H1 (cell line): ENCODE measurements around the gene GAGE12J. TPM values are rescaled to one million over a fixed set of nuclear protein-coding genes. Genes with fewer than 3 reads are reported as not detected.

Experiments used
- CTCF ChIA-PET: fragments of 300-600 bp; sonication (Branson Sonifier 250); formaldehyde crosslinking; loops from one replicate; lab custom pipeline; 2021; ENCODE audit not compliant: partially characterized antibody; lab: Charles Lee
- POLR2A ChIA-PET: fragments of 300-600 bp; sonication (Branson Sonifier 250); formaldehyde crosslinking; loops from one replicate; lab custom pipeline; 2021; ENCODE audit warnings: inconsistent platforms; ENCODE audit not compliant: partially characterized antibody; lab: Charles Lee
- DNase-seq, 2 experiments: peaks; one replicate each; pipeline versions ENCODE4 v3.0.0 to v3.0.0-alpha.2; 2010 to 2022; ENCODE audit warnings: low spot score in 2 of 2, low read depth in 1 of 2, mixed read lengths in 1 of 2
- FAIRE-seq: peaks from 2 replicates; lab custom pipeline; 2011; peaks lifted over from hg19 to GRCh38; lab: Jason Lieb, UNC
- H2AFZ ChIP-seq: 2 replicates; pipeline ENCODE4 v1.8.1; 2012; ENCODE audit warnings: low read length, inconsistent platforms
- H2AK5ac ChIP-seq: 2 replicates; pipeline ENCODE4 v1.6.1; 2013; ENCODE audit warnings: low read depth, low read length
- H2BK120ac ChIP-seq: replicated peaks from 2 replicates; pipeline ENCODE3; 2013; ENCODE audit warnings: low read depth, low read length, inconsistent platforms
- H2BK12ac ChIP-seq: 2 replicates; pipeline ENCODE4 v1.6.1; 2013; ENCODE audit warnings: low read depth, low read length
- H2BK15ac ChIP-seq: 2 replicates; pipeline ENCODE4 v1.6.1; 2013; ENCODE audit warnings: low read length
- H2BK20ac ChIP-seq: 2 replicates; pipeline ENCODE4 v1.6.1; 2013; ENCODE audit warnings: low read length
- H2BK5ac ChIP-seq: 2 replicates; pipeline ENCODE4 v1.6.1; 2013; ENCODE audit warnings: low read depth, low read length
- H3K14ac ChIP-seq: 2 replicates; pipeline ENCODE4 v1.6.1; 2013; ENCODE audit warnings: inconsistent platforms; ENCODE audit not compliant: insufficient read length
- H3K18ac ChIP-seq: 2 replicates; pipeline ENCODE4 v1.6.1; 2013; ENCODE audit warnings: low read length; ENCODE audit errors: extremely low read depth
- H3K23ac ChIP-seq: 2 replicates; pipeline ENCODE4 v1.6.1; 2013; ENCODE audit warnings: inconsistent platforms; ENCODE audit not compliant: insufficient read length
- H3K23me2 ChIP-seq: 2 replicates; pipeline ENCODE4 v1.6.1; 2013; ENCODE audit warnings: low read depth, low read length
- H3K27ac ChIP-seq: 2 replicates; pipeline ENCODE4 v1.6.1; 2011; ENCODE audit warnings: low read depth, low read length, inconsistent platforms
- H3K27me3 ChIP-seq, 4 experiments: replicated peaks in 1 of 4; 1 replicate in 1 of 4; 2 replicates in 3 of 4; pipeline versions ENCODE4 v1.6.1 to v1.8.1; 2011 to 2013; ENCODE audit warnings: low read length in 3 of 4, mild to moderate bottlenecking in 3 of 4, inconsistent platforms in 2 of 4, mixed read lengths in 2 of 4, moderate library complexity in 1 of 4; ENCODE audit not compliant: control insufficient read depth in 3 of 4, insufficient read depth in 3 of 4; ENCODE audit errors: extremely low read depth in 1 of 4
- H3K36me3 ChIP-seq, 4 experiments: 2 replicates each; pipeline versions ENCODE4 v1.6.1 to v1.8.1; 2011 to 2013; ENCODE audit warnings: mild to moderate bottlenecking in 4 of 4, low read length in 3 of 4, moderate library complexity in 2 of 4, control low read depth in 1 of 4, inconsistent platforms in 1 of 4; ENCODE audit not compliant: insufficient read depth in 4 of 4, control insufficient read depth in 2 of 4
- H3K4ac ChIP-seq: replicated peaks from 2 replicates; pipeline ENCODE3; 2013; ENCODE audit warnings: low read length, low read depth, mixed read lengths, inconsistent platforms; ENCODE audit not compliant: insufficient read length
- H3K4me1 ChIP-seq, 4 experiments: replicated peaks in 1 of 4; 1 replicate in 1 of 4; 2 replicates in 3 of 4; pipeline versions ENCODE4 v1.6.1 to v1.8.1; 2011 to 2013; ENCODE audit warnings: low read length in 3 of 4, inconsistent platforms in 2 of 4, mixed read lengths in 1 of 4; ENCODE audit not compliant: insufficient read depth in 4 of 4, control insufficient read depth in 3 of 4
- H3K4me2 ChIP-seq, 2 experiments: 2 replicates each; pipeline versions ENCODE4 v1.6.1 to v1.8.1; 2011 to 2013; ENCODE audit warnings: low read depth in 2 of 2, low read length in 2 of 2, control low read depth in 1 of 2, inconsistent platforms in 1 of 2, mild to moderate bottlenecking in 1 of 2; ENCODE audit not compliant: insufficient read depth in 1 of 2
- H3K4me3 ChIP-seq, 4 experiments: fragments of 200-600, 300-600 bp in 1 of 4; sonication (generic), shearing (Covaris generic), sonication (Bioruptor Twin) in 1 of 4; 2 replicates each; pipeline versions ENCODE4 v1.5.1 to v1.8.1; 2011 to 2016; ENCODE audit warnings: low read length in 4 of 4, low read depth in 3 of 4, control low read depth in 2 of 4, inconsistent platforms in 2 of 4, mild to moderate bottlenecking in 2 of 4, mixed read lengths in 1 of 4, moderate library complexity in 1 of 4; ENCODE audit not compliant: insufficient read depth in 2 of 4; ENCODE audit errors: extremely low read depth in 1 of 4
- H3K56ac ChIP-seq: replicated peaks from 2 replicates; pipeline ENCODE3; 2013; ENCODE audit warnings: low read depth, mild to moderate bottlenecking, mixed read lengths, low read length, inconsistent platforms; ENCODE audit not compliant: insufficient read length
- H3K79me1 ChIP-seq: 2 replicates; pipeline ENCODE4 v1.6.1; 2013; ENCODE audit warnings: low read depth, low read length, control low read depth
- H3K79me2 ChIP-seq, 2 experiments: 2 replicates each; pipeline versions ENCODE4 v1.6.1 to v1.8.1; 2012 to 2013; ENCODE audit warnings: low read length in 2 of 2, mild to moderate bottlenecking in 2 of 2, inconsistent platforms in 1 of 2; ENCODE audit not compliant: insufficient read depth in 2 of 2, control insufficient read depth in 1 of 2
- H3K9ac ChIP-seq, 4 experiments: replicated peaks in 1 of 4; 1 replicate in 1 of 4; 2 replicates in 3 of 4; pipeline versions ENCODE4 v1.6.1 to v1.8.1; 2011 to 2013; ENCODE audit warnings: low read depth in 3 of 4, low read length in 3 of 4, control low read depth in 2 of 4, mild to moderate bottlenecking in 2 of 4, moderate library complexity in 2 of 4, inconsistent platforms in 1 of 4; ENCODE audit errors: extremely low read depth in 1 of 4
- H3K9me3 ChIP-seq, 2 experiments: 2 replicates each; pipeline versions ENCODE4 v1.6.1 to v1.8.1; 2012 to 2013; ENCODE audit warnings: mild to moderate bottlenecking in 2 of 2, moderate library complexity in 2 of 2, control low read depth in 1 of 2, inconsistent platforms in 1 of 2, low read depth in 1 of 2, low read length in 1 of 2, mixed read lengths in 1 of 2; ENCODE audit not compliant: insufficient read depth in 2 of 2
- H4K20me1 ChIP-seq, 2 experiments: replicated peaks in 1 of 2; 2 replicates each; pipeline versions ENCODE3 to v1.8.1; 2011 to 2013; ENCODE audit warnings: inconsistent platforms in 2 of 2, low read length in 2 of 2, mild to moderate bottlenecking in 1 of 2; ENCODE audit not compliant: insufficient read depth in 2 of 2, control insufficient read depth in 1 of 2
- H4K5ac ChIP-seq: 2 replicates; pipeline ENCODE4 v1.6.1; 2013; ENCODE audit warnings: low read length, low read depth, mixed read lengths, inconsistent platforms; ENCODE audit not compliant: insufficient read length
- H4K8ac ChIP-seq: 2 replicates; pipeline ENCODE4 v1.8.0; 2013; ENCODE audit warnings: mild to moderate bottlenecking, moderate library complexity, low read length, inconsistent platforms; ENCODE audit not compliant: insufficient read depth; ENCODE audit errors: extremely low read depth
- H4K91ac ChIP-seq: replicated peaks from 2 replicates; pipeline ENCODE3; 2013; ENCODE audit warnings: low read length, mixed read lengths, inconsistent platforms; ENCODE audit not compliant: insufficient read length
- BRCA1 ChIP-seq: IDR thresholded peaks from 2 replicates; pipeline ENCODE4 v1.6.1; 2012; ENCODE audit warnings: low read depth, low read length, improper control_type of control experiment
- CREB1 ChIP-seq: IDR thresholded peaks from 2 replicates; pipeline ENCODE4 v1.6.1; 2012; ENCODE audit warnings: inconsistent platforms
- EZH2 ChIP-seq: fragments of 200-600 bp; sonication (generic); IDR thresholded peaks from 2 replicates; pipeline ENCODE4 v1.7.1; 2012; ENCODE audit warnings: low read depth, mild to moderate bottlenecking, moderate library complexity, low read length, inconsistent platforms; ENCODE audit not compliant: severe bottlenecking
- KDM4A ChIP-seq: IDR thresholded peaks from one replicate; pipeline ENCODE4 v1.7.1; 2012; ENCODE audit warnings: low read depth, mild to moderate bottlenecking, moderate library complexity, low read length, inconsistent platforms; ENCODE audit not compliant: severe bottlenecking
- MAFK ChIP-seq: IDR thresholded peaks from 2 replicates; pipeline ENCODE4 v1.6.1; 2012; ENCODE audit warnings: low read depth, mild to moderate bottlenecking, improper control_type of control experiment, low read length
- POU5F1 ChIP-seq: IDR thresholded peaks from 2 replicates; pipeline ENCODE4 v1.6.1; 2011; ENCODE audit warnings: low read depth, mild to moderate bottlenecking, low read length, moderate library complexity
- RAD21 ChIP-seq, 2 experiments: IDR thresholded peaks in 1 of 2; conservative IDR thresholded peaks in 1 of 2; 2 replicates each; pipeline ENCODE4 v1.6.1; 2011; ENCODE audit warnings: low read depth in 2 of 2, low read length in 2 of 2, improper control_type of control experiment in 1 of 2, inconsistent platforms in 1 of 2, mild to moderate bottlenecking in 1 of 2, moderate library complexity in 1 of 2
- RBBP5 ChIP-seq: IDR thresholded peaks from 2 replicates; pipeline ENCODE4 v1.7.1; 2012; ENCODE audit warnings: low read depth, mild to moderate bottlenecking, inconsistent platforms, low read length, moderate library complexity, borderline replicate concordance
- RFX5 ChIP-seq: IDR thresholded peaks from 2 replicates; pipeline ENCODE4 v1.6.1; 2011; ENCODE audit warnings: low read depth, low read length, improper control_type of control experiment, borderline replicate concordance
- RXRA ChIP-seq: IDR thresholded peaks from 2 replicates; pipeline ENCODE4 v1.6.1; 2011; ENCODE audit warnings: low read depth, mild to moderate bottlenecking, low read length, moderate library complexity; ENCODE audit not compliant: insufficient read depth
- SIN3A ChIP-seq, 2 experiments: IDR thresholded peaks in 1 of 2; conservative IDR thresholded peaks in 1 of 2; 2 replicates each; pipeline ENCODE4 v1.6.1; 2011 to 2012; ENCODE audit warnings: low read length in 2 of 2, improper control_type of control experiment in 1 of 2, low read depth in 1 of 2, mild to moderate bottlenecking in 1 of 2
- TAF1 ChIP-seq: IDR thresholded peaks from 2 replicates; pipeline ENCODE4 v1.6.1; 2011; ENCODE audit warnings: mild to moderate bottlenecking, low read depth, low read length
- TAF7 ChIP-seq: optimal IDR thresholded peaks from 2 replicates; pipeline ENCODE3; 2011; ENCODE audit warnings: low read depth, mild to moderate bottlenecking, inconsistent platforms, low read length, moderate library complexity, borderline replicate concordance
- TCF12 ChIP-seq: IDR thresholded peaks from 2 replicates; pipeline ENCODE4 v1.6.1; 2011; ENCODE audit warnings: low read depth, mild to moderate bottlenecking, low read length
- WGBS, 2 experiments: shearing (Covaris generic) in 1 of 2; methylation state at CpG; one replicate each; pipeline versions ENCODE4 v1.1.6 to v1.1.7; 2013 to 2015; ENCODE audit warnings: low lambda C conversion rate in 2 of 2, mixed read lengths in 2 of 2, inconsistent platforms in 1 of 2, low coverage in 1 of 2, missing lambda C conversion rate in 1 of 2; ENCODE audit not compliant: insufficient replicate concordance in 2 of 2, insufficient coverage in 1 of 2, insufficient read length in 1 of 2; ENCODE audit errors: extremely low coverage in 1 of 2, missing lambda C conversion rate in 1 of 2; 5-methylcytosine and 5-hydroxymethylcytosine counted together
- polyA plus RNA-seq, 7 experiments: library from polyadenylated mRNA; depleted of rRNA in 3 of 7; stranded (reverse) in 5 of 7; unstranded in 2 of 7; fragments of >200 nt in 5 of 7; fragments of 200-250 nt in 2 of 7; gene quantifications; 1 replicate in 5 of 7; 2 replicates in 1 of 7; 4 replicates in 1 of 7; pipeline versions ENCODE4 v1.2.1 to v1.2.3, GENCODE V29; 2011 to 2013; ENCODE audit warnings: missing spikeins in 2 of 7, mixed read lengths in 2 of 7
- total RNA-seq: library from RNA; stranded (reverse); fragmentation: NEBNext Ultra II Directional; extraction: Animal tissue kit (Norgen Biotek cat#: 25700); gene quantifications from 2 replicates; pipeline ENCODE4 v1.2.1, GENCODE V29; 2021

GAGE12J gene
- total and polyA plus RNA-seq, 2 of the 8 experiments (the other 6 are each of a cell fraction or from before 2014, with no cell fraction given) = not detected

DNA sequence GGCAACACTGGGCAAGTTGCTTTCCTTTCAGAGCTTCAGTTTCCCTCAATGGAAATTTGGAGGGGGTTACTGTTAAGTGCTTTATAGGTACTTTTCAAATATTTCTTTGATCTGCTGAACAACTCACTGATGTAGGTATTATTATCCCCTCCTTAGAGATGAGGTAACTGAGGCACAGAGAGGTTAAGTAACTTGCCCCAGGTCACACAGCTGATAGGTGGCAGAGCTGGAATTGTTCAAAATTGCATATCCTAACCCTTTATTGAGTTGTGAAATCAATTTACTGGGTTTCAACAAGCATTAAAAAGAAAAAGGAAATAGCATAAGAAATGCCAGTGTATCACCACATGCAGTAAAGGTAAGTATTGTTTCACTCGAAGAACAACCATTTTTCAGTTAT, 45.6 kb upstream of the GAGE12J start:
- Histone ChIP-seq H2AFZ (no peak overlapping the region), H3K18ac (no peak overlapping the region), H3K9me3 (no peaks in the 10 kb centered on the region), H3K79me1 (peaks cover 2% of the 10 kb centered on the region; the same call in 1 of the 2 replicates), H3K79me2 (peaks cover 8 to 29% of the 10 kb centered on the region in 2 experiments; a peak in 3 of 4 replicates), H3K56ac (no peak overlapping the region), H3K4me2 (no peak overlapping the region), H2AK5ac (no peak overlapping the region), H2BK20ac (no peak overlapping the region), H3K4ac (no peak overlapping the region), H3K23ac (no peak overlapping the region), H3K23me2 (no peaks in the 10 kb centered on the region), H2BK15ac (no peak overlapping the region), H2BK5ac (no peak overlapping the region), H3K36me3 (no peaks in the 10 kb centered on the region), H2BK12ac (no peak overlapping the region), H3K4me3 (no peak overlapping the region), H3K27ac (no peak overlapping the region), H3K27me3 (no peaks in the 10 kb centered on the region), H4K5ac (no peak overlapping the region), H4K8ac (no peak overlapping the region), H3K14ac (no peak overlapping the region), H3K4me1 (peaks cover 0 to 5% (median 2%) of the 10 kb centered on the region in 4 experiments; a peak in 3 of 7 replicates), H3K9ac (no peak overlapping the region), H4K20me1 (peaks cover 0 to 17% of the 10 kb centered on the region in 2 experiments), H4K91ac (no peak overlapping the region), H2BK120ac (no peak overlapping the region)
- ChIA-PET POLR2A (interaction anchor here (1.0 to 2.4 kb wide), 2 partner anchors 10 to 15 kb away, joined by 3 to 8 read pairs; no protein-coding TSS in a partner anchor), CTCF (interaction anchor here (1.5 to 1.8 kb wide), 3 partner anchors 15 to 135 kb away, joined by 3 to 6 read pairs (median 3); no protein-coding TSS in a partner anchor)
- WGBS, 2 experiments = 91% methylated on average over 1 of the region's 1 CpG; no CpG with 5 or more reads in 1 of the 2 experiments
- no peak for FAIRE-seq
- DNase-seq = no peak
- TF ChIP-seq RXRA = no peak
- TF ChIP-seq SIN3A (conservative IDR thresholded peaks at IDR 0.05 in 1 of 2, IDR thresholded peaks at IDR 0.05 in 1 of 2; ENCODE audit: low read depth in 1 of 2, low read length in 2 of 2) = no peak
- TF ChIP-seq TAF7 = no peak
- TF ChIP-seq TCF12 = no peak
- TF ChIP-seq POU5F1 = no peak
- TF ChIP-seq RBBP5 = no peak
- TF ChIP-seq MAFK = no peak
- TF ChIP-seq RAD21 (IDR thresholded peaks at IDR 0.05 in 1 of 2, conservative IDR thresholded peaks at IDR 0.05 in 1 of 2; ENCODE audit: low read depth in 2 of 2, low read length in 2 of 2) = no peak
- TF ChIP-seq BRCA1 = no peak
- no peak for TF ChIP-seq RFX5
- no peak for TF ChIP-seq KDM4A
- no peak for TF ChIP-seq TAF1
- TF ChIP-seq EZH2 = no peak
- no peak for TF ChIP-seq CREB1
